ENCODE data around the gene KCNC4. TPM values are rescaled to one million over a fixed set of nuclear protein-coding genes. Genes with fewer than 3 reads are reported as not detected.

KCNC4 gene
- total RNA-seq, 1 experiment from 2014 or later = 0.24 TPM

DNA sequence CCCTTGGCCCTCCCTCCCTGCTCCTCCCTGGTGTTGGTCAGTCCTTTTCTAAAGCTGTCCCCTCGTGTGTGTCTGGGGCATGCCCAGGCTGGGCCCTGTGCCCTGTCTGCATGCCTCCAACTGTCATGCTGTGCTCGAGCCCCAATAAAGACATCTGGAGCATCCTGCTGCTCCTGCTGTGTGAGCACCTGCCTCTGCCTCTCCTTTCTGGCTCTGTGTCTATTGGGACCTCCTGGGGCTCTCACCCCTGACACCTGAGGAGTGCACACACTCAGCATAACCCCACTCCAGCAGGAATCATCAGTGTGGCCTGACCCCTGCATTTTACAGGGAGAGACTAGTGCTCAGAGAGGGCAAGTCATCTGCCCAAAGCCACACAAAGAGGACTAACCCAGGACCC, 23.7 kb downstream of the KCNC4 start:
- ChIA-PET POLR2A (ENCODE audit: low non-redundant PET) (no interaction called here), CTCF (no interaction called here)
- H3K27ac ChIP-seq (ENCODE audit: low read depth, low read length, poor library complexity, severe bottlenecking) = no peak overlapping the region
- DNase-seq (ENCODE audit: low spot score) = no peak
- TF ChIP-seq EZH2 (IDR thresholded peaks at IDR 0.05; ENCODE audit: borderline replicate concordance, low read depth, low read length, poor library complexity, severe bottlenecking) (no peak), CTCF (conservative IDR thresholded peaks at IDR 0.05; ENCODE audit: low read depth, low read length) (no peak)
- intact Hi-C loops (cut with micrococcal nuclease; ENCODE audit: unreplicated experiment) = no loop called here
- no peaks in the 10 kb centered on the region for H3K4me1 ChIP-seq (ENCODE audit: insufficient read depth, low read length, poor library complexity, severe bottlenecking)
- H3K9me3 ChIP-seq (ENCODE audit: low read depth, low read length, poor library complexity, severe bottlenecking) = no peaks in the 10 kb centered on the region
- BruUV-seq (replicated peaks) = no TSS peak
- no peaks in the 10 kb centered on the region for H3K36me3 ChIP-seq (ENCODE audit: insufficient read depth, low read length, poor library complexity, severe bottlenecking)
- H3K27me3 ChIP-seq (replicated peaks; ENCODE audit: insufficient read depth, low read depth, low read length, poor library complexity) = no peaks in the 10 kb centered on the region
- H3K4me3 ChIP-seq (ENCODE audit: low read depth, low read length, poor library complexity, severe bottlenecking) = no peak overlapping the region

DNA sequence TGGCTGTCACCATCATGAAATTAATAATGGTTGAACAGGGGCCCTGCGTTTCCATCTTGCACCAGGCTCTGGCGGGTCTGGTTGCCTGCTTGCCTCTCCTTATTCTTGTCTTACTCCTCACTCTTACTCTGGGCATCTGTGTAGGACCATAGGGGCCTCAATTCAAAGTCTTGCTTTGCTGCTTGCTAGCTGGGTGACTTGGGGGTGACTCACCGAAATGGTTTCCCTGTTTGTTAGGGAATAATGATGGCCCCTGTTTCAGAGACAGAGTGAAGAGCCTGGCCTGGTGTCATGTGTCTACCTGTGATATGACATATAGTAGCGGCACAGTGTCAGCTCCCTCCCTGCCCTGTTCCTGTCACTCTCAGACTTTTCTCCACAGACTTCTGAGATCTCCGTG, 24.6 kb downstream of the KCNC4 start:
- no peak overlapping the region for H3K27ac ChIP-seq (ENCODE audit: low read depth, low read length, poor library complexity, severe bottlenecking)
- intact Hi-C loops (cut with micrococcal nuclease; ENCODE audit: unreplicated experiment) = no loop called here
- no peak overlapping the region for H3K4me3 ChIP-seq (ENCODE audit: low read depth, low read length, poor library complexity, severe bottlenecking)
- no peak for TF ChIP-seq CTCF (conservative IDR thresholded peaks at IDR 0.05; ENCODE audit: low read depth, low read length)
- no peak for TF ChIP-seq EZH2 (IDR thresholded peaks at IDR 0.05; ENCODE audit: borderline replicate concordance, low read depth, low read length, poor library complexity, severe bottlenecking)
- no peaks in the 10 kb centered on the region for H3K36me3 ChIP-seq (ENCODE audit: insufficient read depth, low read length, poor library complexity, severe bottlenecking)
- no peaks in the 10 kb centered on the region for H3K9me3 ChIP-seq (ENCODE audit: low read depth, low read length, poor library complexity, severe bottlenecking)
- BruUV-seq (replicated peaks) = no TSS peak
- CTCF ChIA-PET = no interaction called here
- peaks cover 6% of the 10 kb centered on the region for H3K4me1 ChIP-seq (ENCODE audit: insufficient read depth, low read length, poor library complexity, severe bottlenecking)
- DNase-seq (ENCODE audit: low spot score) = no peak
- H3K27me3 ChIP-seq (replicated peaks; ENCODE audit: insufficient read depth, low read depth, low read length, poor library complexity) = no peaks in the 10 kb centered on the region
- POLR2A ChIA-PET (ENCODE audit: low non-redundant PET) = no interaction called here

GRCh38 chr1:110235181-110235833, 25.2 kb downstream of the KCNC4 start:
- no peaks in the 10 kb centered on the region for H3K9me3 ChIP-seq (ENCODE audit: low read depth, low read length, poor library complexity, severe bottlenecking)
- BruUV-seq (replicated peaks) = no TSS peak
- H3K27ac ChIP-seq (ENCODE audit: low read depth, low read length, poor library complexity, severe bottlenecking) = no peak overlapping the region
- H3K4me3 ChIP-seq (ENCODE audit: low read depth, low read length, poor library complexity, severe bottlenecking) = no peak overlapping the region
- no peak for TF ChIP-seq EZH2 (IDR thresholded peaks at IDR 0.05; ENCODE audit: borderline replicate concordance, low read depth, low read length, poor library complexity, severe bottlenecking)
- no peak for TF ChIP-seq CTCF (conservative IDR thresholded peaks at IDR 0.05; ENCODE audit: low read depth, low read length)
- no peaks in the 10 kb centered on the region for H3K27me3 ChIP-seq (replicated peaks; ENCODE audit: insufficient read depth, low read depth, low read length, poor library complexity)
- peaks cover 8% of the 10 kb centered on the region for H3K4me1 ChIP-seq (ENCODE audit: insufficient read depth, low read length, poor library complexity, severe bottlenecking)
- intact Hi-C loops (cut with micrococcal nuclease; ENCODE audit: unreplicated experiment) = no loop called here
- no peaks in the 10 kb centered on the region for H3K36me3 ChIP-seq (ENCODE audit: insufficient read depth, low read length, poor library complexity, severe bottlenecking)
- ChIA-PET POLR2A (ENCODE audit: low non-redundant PET) (no interaction called here), CTCF (no interaction called here)
- DNase-seq (ENCODE audit: low spot score) = no peak
